B cell (primary cell): Measurements from ENCODE around the gene DCTPP1.

Experiments
- CTCF ChIP-seq: fragments of 200-600 bp; IDR thresholded peaks from one replicate; pipeline ENCODE4 v1.8.0; 2022; ENCODE audit warnings: antibody characterized with exemption, mild to moderate bottlenecking
- EZH2 ChIP-seq: IDR thresholded peaks from 2 replicates; pipeline ENCODE4 v1.6.1; 2012; ENCODE audit warnings: borderline replicate concordance, low read depth, mild to moderate bottlenecking, moderate library complexity, low read length; ENCODE audit not compliant: insufficient read depth, poor library complexity, severe bottlenecking

DNA sequence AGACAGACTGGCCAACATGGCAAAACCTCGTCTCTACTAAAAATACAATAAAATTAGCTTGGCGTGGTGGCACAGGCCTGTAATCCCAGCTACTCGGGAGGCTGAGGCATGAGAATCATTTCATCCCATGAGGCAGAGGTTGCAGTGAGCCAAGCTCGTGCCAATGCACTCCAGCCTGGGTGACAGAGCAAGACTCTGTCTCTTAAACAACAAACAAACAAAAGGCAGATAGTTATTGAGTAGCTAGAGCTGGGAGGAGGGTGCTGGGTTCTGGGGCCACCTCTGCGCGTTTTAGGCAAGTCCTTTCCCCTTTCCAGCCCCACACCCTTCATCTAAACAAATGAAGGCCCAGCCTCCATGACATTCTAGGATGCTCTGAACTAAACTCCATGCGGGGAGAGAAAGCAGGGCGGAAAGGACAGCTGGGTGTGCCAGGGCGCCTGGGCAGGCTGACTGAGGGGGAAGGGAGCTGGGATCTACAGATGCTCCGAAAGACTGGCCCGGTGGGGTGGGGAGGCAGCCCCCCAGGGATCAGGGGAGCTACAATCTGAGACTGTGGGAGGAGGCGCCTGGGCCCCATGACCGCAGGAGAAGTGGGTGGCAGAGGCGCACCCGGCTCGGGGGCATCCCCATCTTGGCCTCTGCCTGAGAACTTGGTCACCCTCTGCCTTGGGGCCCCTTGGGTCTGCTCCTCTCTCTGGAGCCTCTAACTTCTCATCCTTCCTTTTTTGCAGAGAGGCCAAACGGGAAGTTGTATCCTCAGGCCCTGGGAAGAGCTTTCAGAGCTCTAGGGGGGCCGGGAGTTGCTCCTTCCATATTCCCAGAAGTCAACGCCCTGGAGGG, 43.6 kb upstream of the DCTPP1 start:
- no peak for TF ChIP-seq CTCF
- TF ChIP-seq EZH2: no peak
